Ecto neural progenitor cell (in vitro differentiated cells): ENCODE data around the gene TMEM190.

ENCODE experiments used
- DNase-seq: peaks from one replicate; pipeline ENCODE4 v3.0.0-alpha.2; 2018; ENCODE audit warnings: low spot score

TMEM190 gene

DNA sequence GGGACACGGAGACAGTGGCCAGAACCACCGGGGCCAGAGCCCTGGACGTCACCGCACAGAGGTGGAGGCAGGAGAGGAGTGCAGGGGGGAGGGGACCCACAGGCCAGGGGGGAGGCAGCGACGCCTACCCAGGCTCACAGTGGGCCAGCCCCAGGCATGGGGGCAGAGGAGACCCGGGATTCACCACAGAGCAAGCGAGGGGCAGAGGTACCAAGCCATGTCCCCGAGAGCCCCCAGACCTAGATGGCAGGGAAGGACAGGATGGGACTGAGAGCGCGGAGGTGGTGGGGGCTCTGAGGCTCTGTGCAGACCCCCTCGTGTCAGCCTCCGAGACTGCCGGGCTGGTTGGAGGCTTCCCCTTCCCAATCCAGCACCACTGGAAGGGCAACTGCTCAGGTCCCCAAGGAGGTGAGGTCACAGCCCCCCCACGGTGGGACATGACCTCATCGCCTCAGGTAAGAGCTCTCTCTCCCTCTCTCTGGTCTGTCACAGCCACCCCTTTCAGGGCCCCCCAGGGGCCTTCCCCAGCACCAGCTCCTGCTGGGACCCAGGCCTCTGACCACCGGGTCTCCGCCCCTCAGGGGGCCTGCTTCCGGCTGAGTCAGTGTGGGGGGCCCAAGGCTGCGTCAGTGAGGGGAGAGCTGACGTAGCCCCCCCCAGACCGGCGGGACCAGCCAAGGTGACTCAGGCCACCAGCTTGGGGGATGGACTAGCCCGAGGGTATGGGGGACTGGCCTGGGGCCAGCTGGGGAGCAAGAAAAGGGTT, 4.1 kb upstream of the TMEM190 start:
- DNase-seq, result no peak

GRCh38 chr19:55373306-55373992, 3.2 kb upstream of the TMEM190 start:
- no peak for DNase-seq

DNA sequence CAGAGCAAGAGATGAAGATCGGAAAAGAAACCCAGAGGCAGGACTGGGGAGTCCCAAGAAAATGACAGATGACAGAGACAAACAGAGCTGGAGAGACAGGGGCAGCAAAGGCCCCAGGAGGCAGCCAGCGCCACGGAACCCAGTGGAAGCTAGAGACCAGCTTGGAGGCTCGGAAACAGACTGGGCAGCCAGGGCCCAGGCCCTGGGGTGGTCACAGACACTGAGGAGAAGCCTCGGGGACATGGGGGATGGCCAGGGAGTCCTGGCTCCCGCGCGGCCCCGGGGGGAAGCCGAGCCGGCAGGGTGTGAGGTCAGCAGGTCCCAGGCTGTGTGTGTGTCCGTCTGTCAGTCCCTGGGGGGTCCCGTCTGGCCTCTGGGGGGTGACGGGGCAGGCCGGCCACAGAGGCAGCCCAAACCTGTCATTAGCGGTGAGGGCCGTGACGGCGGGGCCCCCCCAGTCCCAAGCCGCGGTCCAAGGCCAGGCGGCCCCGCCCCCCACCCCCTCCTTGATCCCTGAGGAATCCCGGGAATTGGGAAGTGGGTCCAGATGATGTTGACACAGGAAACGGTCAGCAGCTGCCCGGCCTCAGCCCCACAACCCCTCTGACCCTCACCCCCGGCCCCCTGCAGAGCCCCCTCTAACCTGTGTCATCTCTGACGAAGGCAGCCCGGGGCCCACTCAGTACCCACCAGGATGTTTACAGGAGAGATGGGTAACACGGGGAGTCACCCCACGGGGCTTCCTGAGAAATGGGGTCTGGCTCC, 2.5 kb upstream of the TMEM190 start:
- DNase-seq, result no peak

GRCh38 chr19:55377356-55378131, 918 bp downstream of the TMEM190 start:
- DNase-seq, result peak; percentile 69

- no peak for DNase-seq
Observed at GRCh38 chr19:55379174-55379573, 2.5 kb downstream of the TMEM190 start.

- DNase-seq, result no peak
Observed at GRCh38 chr19:55382013-55382412, 5.4 kb downstream of the TMEM190 start.

GRCh38 chr19:55382522-55383054, 6.0 kb downstream of the TMEM190 start:
- DNase-seq, result no peak

- peak; percentile 67 for DNase-seq
Observed at GRCh38 chr19:55383279-55384130, 6.9 kb downstream of the TMEM190 start.

GRCh38 chr19:55384131-55384919, 7.7 kb downstream of the TMEM190 start, which contains the start of gene TMEM238:
TMEM238 (minus strand) TSS chr19:55384292; CDS start chr19:55384259, 33 bp downstream.
- peak; percentile 77 for DNase-seq

- DNase-seq, result peak; percentile 97
Observed at GRCh38 chr19:55384920-55385723, 8.5 kb downstream of the TMEM190 start.

- peak; percentile 99 for DNase-seq
Observed at GRCh38 chr19:55385724-55386492, 9.3 kb downstream of the TMEM190 start, which contains the start of gene RPL28. RPL28 (plus strand) TSS chr19:55385932; CDS start chr19:55386358, 426 bp downstream.

- no peak for DNase-seq
Observed at GRCh38 chr19:55386493-55386971, 9.9 kb downstream of the TMEM190 start.

GRCh38 chr19:55387736-55388497, 11.3 kb downstream of the TMEM190 start:
- DNase-seq, result no peak

DNA sequence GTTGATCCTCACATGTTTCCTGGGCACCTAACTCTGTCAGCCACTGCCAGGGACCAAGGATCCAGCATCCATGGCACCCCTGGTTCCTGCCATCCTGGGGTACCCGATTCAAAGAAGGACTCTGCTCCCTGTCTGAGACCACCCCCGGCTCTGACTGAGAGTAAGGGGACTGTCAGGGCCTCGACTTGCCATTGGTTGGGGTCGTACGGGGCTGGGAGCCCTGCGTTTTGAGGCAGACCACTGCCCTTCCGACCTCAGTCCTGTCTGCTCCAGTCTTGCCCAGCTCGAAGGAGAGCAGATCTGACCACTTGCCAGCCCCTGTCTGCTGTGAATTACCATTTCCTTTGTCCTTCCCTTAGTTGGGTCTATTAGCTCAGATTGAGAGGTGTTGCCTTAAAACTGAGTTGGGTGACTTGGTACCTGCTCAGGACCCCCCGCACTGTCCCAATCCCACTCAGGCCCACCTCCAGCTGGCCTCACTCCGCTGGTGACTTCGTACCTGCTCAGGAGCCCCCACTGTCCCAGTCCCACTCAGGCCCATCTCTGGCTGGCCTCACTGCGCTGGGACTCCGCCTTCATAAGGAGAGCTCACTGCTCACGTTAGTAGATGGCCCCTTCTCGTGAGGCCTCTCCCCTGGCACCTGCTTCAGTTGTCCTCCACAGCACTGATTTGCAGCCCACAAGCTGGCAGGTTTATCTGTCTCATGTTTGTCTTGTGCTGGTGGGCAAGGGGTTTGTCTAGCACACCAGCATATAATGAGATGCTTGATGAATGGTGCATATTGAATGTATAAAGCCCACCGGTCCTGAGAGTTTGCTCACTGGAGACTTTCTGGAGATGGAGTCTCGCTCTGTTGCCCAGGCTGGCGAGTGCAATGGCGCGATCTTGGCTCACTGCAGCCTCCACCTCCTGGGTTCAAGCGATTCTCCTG, 13.0 kb downstream of the TMEM190 start:
- no peak for DNase-seq

GRCh38 chr19:55390461-55390880, 13.8 kb downstream of the TMEM190 start:
- no peak for DNase-seq

DNA sequence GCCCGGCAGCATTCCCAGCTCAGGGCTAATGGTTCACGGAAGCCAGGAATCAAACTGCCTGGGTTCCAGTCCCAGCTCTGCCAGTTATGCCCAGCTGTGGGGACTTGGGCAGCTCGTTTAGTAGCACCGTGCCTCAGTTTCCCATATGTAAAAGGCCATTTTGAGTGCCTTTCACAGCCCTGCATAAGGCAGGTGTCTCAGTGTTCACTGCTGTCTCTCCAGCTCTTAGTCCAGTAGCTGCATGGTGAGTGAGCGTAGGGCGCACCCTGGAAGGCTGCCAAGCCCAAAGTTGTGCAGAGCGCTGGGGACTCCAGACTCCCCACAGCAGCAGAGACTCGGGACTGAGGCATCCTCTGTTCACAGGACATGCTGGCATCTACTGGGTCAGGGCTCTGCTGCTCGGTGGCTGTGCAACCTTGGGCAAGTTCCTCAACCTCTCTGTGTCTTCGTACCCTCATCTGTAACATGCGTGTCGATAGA, 14.6 kb downstream of the TMEM190 start:
- DNase-seq, result no peak
